ENCODE data around the gene MAST3.
A peak's percentile ranks its signal among the peaks of the same experiment; 100 is the strongest.

MAST3 gene

DNA sequence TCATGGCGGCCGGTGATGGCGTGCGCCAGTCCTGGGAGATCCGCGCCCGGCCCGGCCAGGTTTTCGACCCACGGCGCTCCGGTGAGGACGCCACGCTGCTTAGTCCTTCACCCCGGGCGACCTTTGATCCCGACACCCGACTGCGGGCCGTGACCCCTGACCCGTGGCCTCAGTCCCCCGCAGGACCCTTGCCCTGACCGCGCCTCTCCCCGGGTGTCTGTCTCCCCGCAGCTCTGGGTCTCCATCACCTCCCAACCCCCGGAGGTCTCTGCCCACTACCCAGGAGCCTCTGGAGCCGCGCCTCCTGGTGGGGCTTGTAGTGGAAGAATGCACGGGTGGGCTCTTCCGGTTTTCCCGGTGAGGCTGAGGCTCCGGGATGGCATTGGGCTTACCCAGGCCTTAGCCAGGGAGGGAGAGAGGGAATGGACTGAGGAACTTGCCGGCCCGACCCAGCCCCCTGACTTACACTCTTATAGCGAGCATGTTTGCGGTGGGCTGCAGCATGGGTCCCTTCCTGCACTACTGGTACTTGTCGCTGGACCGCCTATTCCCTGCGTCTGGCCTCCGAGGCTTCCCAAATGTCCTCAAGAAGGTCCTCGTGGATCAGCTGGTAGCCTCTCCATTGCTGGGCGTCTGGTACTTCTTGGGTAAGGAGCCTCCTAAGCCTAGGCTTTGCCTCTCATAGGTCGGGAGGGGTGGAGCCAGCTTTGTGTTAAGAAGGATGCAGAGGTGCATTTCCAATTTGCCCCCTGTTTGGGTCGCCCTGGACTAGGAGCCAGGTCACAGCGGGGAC lies 96.0 kb downstream of the MAST3 start:
- DNase-seq: no peak

DNA sequence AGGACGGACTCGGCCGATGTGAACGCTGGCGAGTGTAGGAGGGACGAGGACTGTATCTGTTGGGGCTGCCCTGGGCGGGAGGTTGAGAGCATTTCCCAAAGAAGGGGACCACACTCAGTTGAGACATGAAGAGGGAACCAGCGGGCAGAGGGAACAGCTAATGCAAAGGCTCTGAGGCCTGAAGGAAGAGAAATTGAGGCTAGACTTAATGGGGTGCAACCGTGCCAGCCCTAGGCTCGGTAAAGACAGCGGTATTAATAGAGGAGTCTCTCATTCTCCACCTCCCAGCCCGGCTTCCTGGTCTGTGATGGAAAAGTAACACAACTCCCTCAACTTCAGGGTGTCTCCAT lies 96.6 kb downstream of the MAST3 start:
- no peak for DNase-seq

- DNase-seq: peak; percentile 19
Measured at GRCh38 chr19:18194554-18195238, 97.1 kb downstream of the MAST3 start.

DNA sequence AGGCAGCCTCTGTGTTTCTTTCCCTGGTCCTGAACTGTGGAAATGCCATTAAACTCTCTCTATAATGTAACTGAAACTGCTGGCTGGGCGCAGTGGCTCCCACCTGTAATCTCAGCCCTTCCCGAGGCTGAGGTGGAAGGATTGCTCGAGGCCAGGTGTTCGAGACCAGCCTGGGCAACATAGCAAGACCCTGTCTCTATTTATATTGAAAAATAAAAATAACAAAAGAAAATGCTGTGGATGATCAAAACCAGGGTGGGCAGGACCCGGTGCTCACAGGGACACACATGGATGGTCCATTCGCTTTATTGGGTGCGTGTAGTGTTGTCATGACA lies 98.9 kb downstream of the MAST3 start:
- no peak for DNase-seq

GRCh38 chr19:18197306-18197705 lies 99.7 kb downstream of the MAST3 start:
- no peak for DNase-seq

GRCh38 chr19:18197941-18198340 lies 100.4 kb downstream of the MAST3 start:
- DNase-seq: no peak

DNA sequence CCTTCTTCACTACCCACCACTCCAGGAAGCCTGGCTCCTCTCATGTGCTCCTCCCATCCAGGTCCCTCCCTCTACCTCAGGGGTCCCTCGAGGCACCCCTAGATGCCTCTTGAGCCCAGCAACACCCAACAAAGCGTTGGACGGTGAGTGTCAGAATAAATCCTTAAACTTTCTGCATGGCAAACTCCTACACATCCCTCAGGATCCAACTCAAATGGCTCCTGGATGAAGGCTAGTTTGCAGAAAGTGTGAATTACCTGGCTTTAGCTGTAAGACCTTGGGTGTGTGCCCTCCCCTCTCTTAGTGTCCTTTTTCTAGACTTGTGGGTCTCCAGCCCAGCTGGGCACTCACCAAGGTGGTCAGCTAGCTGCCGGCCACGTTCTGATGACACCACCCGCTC lies 100.8 kb downstream of the MAST3 start:
- DNase-seq: no peak

Measured in GDM1 (cell line).